Stimulated activated CD4-positive, alpha-beta T cell treated with anti-CD3 and anti-CD28 coated beads, Interleukin-12 subunit alpha, Interleukin-12 subunit beta, amount 100 ng/mL, for 48 hours (primary cell): ENCODE measurements around the gene C10orf90.
"Not testable (repeated sequence)": the region's sequence is repeated elsewhere in the genome, so short reads cannot be mapped to it uniquely, and the experiment has no call there.

Experiments
- DNase-seq, 3 donors: peaks; one replicate each; pipeline ENCODE4 v3.0.0-alpha.2; 2020; ENCODE audit warnings: low read depth in 2 of 3, low spot score in 1 of 3

C10orf90 gene

DNA sequence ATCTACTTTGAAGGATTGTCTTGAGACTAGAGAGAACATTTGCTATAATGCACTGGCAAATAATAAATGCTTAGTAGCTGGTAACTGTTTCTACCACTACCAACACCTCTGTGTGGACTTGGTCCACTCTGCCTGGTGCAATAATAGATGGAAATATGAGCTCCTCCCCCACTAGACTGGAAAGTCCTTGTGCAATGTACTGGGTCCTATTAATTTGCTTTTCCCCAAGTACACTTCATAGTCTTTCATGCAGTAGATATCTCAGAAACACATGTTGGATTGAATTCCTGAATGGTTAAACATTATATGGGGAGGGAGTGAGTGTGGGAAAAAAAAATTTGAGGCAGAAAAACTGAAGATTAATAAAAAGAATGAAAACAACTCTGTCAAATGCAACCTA is 119.3 kb downstream of the C10orf90 start:
- DNase-seq, result no peak

DNA sequence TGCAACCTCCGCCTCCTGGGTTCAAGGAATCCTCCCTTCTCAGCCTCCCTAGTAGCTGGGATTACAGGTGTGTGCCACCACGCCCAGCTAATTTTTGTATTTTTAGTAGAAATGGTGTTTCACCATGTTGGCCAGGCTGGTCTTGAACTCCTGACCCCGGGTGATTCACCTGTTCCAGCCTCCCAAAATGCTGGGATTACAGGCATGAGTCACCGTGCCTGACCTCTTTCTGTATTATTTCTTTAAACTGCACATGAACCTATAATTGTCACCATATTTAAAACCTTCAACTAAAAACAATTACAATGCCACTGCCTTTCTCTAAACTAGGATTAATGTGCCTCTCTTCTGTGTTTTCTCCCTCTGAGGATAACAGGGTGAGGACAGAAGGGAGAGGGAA is 119.9 kb downstream of the C10orf90 start:
- not testable (repeated sequence) for DNase-seq

DNA sequence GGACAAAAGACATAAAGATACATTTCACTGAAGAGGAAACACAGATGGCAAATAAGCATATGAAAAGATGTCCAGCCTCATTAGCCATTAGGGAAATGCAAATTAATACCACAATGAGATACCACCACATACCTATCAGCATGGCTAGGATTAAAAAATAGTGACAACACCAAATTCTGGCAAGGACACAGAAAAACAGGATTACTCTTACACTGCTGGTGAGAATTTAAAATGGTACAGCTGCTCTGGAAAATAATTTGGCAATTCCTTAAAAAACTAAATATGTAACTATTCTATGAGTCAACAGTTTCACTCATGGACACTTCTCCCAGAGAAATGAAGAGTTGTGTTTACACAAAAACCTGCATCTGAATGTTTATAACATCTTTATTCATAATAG is 121.1 kb downstream of the C10orf90 start:
- no peak for DNase-seq

DNA sequence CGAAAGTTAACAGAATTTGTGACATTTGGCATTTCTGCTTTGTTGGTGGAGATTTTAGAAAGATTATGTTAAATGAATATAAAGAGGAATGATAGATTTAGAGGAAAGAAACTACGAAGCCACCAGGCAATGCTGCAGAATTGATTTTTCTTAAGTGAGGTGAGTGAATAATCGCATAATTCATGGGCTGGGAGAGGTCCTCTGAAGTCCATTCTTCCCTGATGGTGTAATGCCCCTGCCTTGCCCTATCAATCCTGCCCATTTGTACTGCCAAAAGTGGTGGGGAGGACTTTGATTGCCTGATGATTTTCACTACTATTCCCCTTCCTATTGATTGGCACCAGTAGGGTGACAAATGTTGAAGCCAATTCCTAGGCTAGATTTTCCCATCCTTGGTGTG is 125.9 kb downstream of the C10orf90 start:
- no peak for DNase-seq

DNA sequence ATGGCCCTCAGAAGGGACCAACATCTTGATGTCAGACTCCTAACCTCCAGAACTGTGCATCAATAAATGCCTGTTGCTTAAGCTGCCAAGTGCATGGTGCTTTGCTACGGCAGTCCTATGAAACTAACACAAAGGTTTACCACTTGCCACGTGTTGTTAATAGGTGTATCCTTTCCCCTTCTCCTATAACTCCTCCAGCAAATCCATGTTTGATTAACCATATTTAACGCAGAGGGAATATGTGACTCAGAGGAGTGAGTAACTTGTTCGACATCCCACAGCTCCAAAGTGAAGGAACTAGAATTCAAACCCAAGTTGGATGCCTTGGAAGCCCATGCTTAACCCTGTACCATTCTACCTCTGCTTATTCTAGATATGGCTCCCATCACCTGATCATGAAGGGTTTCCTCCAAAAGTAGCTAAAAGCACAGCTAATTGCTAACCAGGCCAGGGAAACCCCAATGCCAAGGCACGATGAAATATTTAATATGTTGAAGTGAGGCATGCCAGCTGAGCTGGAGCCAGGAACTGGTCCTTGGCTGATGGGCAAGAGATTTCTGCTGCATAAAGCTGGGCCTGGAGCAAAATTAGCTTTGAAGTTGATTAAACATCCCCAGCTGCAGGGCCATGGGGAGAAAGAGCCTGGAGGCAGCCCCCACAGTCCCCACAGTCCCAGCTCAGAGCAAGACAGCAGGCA is 131.9 kb downstream of the C10orf90 start:
- DNase-seq, result no peak

DNA sequence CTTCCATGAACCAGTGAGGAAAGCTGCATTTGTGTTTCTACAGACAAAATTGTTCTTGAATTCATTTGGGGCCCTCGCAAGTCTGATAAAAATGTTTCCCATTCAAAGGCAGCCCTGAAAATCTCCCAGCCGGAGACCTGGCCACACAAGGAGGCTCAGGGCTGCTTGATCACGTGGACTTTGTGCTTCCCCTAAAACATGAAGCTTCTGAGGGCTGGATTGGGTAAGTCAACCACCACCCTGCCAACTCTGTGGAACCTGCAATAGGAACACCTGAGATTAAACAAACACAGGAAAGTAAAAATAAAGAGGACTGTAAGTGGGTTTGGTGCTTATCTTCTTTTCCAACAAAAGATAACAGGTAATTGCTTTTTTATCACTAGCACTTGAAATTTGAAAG is 133.8 kb downstream of the C10orf90 start:
- DNase-seq, result no peak

DNA sequence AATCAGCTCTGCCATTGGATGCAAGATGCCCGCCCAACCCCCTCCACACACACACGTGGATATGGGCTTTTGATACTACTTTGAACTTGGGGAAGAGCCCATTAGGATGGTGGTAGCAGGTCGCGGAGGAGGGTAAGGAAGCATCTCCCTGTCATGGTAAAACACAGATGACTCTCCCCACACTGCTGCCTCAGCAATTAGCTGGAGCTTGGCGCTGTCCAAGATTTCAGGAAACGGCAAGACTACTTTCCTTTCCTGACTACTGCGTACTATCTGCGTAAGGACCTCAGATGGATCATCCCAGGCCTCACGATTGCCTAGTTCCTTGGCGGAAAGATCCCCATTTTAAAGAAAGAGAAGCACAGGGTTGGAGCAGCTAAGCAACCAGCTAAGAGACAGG is 134.3 kb downstream of the C10orf90 start:
- no peak for DNase-seq

DNA sequence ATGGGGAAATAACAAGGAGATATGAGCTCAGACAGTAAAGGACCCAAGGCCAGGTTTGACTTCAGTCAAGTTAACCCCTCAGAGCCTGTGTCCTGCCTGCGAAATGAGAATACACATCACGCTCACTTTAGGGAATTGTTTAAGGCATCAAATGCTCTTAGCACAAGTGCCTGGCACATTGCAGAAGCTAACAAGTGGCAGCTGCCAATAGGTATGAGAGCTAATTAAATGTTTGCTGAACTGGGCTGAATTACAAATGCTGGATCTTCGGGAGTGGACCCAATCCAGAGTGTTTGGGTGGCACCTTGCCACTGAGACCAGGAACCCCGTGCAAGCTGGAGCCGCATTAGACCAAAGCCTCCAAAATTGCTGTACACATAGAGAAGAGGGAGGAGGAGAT is 136.8 kb downstream of the C10orf90 start:
- no peak for DNase-seq

DNA sequence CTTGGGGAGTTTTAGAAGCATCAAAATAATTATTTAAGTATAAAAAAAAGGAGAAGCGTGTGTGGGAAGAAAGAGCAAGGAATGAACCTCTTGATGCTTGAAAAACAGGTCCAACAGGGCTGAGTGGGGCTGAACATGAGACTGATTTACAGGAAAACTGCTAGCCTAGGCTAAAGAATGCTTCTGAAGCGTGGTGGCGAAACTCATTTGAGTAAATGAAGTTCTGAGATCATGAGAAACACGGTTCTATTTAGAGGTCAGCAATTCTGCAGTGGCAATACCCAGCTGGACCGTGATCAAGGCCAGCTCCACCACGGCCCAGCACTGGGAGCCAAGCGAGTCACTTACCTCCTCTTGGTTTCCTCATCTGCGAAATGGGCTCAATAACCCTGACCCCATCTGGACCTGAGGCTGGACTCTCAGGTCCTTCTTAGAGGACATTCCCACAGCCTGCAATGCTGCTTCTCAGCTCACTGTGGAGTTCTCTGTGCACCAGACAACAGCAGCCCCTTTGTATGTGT is 142.1 kb downstream of the C10orf90 start:
- no peak for DNase-seq

DNA sequence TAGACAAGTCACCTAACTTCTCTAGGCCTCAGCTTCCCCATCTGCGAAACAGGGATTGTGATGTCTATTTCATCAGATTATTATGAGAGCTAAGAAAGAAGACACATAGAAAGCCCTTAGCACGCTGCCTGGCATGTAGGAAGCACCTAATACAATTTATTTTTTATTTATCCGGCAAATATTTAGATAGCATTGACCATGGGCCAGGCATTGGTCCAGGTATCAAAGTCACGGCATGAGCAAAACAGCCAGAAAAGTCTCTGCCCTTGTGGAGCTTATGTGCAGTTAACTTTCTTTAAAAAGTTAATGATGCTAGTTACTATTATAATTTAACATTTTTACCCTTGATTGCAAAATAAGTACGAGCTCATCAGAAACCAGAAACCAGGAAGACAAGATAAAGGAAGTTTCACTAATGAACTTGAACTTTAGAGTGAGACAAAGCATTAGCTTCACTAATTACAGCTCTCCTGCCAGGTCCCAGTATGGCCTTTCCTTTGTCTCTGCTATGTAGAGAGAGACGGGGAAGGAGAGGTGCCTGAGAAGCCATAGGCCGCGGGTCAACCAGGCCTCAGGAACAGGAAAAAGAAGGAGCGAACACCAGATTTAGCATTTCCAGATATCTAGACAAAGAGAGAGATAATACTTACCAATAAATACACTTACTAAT is 142.7 kb downstream of the C10orf90 start:
- no peak for DNase-seq

DNA sequence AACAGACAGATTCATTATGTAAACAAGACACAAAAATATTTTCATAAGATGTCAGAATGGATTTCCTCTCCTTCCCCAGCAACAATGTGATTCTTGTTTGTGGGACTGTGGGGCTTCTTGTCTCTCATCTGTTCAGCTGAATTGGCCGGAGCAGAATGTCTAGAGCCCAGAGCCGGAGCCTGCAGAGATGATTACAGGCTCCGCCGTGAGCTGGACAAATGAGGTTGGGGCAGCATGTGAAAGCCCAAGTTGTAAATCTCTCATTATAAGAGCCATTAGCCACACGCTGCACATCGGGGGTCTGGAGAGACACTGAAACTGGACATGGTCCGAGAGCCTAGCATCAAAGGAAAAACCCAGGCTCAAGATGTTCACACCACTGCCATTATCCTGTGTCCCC is 145.2 kb downstream of the C10orf90 start:
- DNase-seq, result no peak

DNA sequence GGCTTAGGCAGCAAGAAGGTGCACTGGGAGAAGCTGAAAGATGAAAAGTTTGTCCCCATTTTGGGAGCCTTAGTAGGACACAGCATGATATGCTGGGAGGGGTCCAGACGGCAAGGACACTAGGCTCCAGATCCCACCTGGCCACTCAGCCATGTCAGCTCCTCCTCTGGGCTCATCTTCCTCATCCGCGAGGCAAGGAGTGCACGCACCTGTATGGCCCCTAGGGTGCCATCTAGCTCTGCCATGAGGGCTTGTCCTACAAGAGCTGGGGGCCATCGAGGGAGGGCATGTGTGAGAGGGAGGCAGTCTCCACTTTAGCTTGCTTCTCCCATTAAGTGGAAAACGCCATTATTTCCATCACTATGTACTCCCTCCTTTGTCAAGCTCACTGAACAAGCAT is 146.0 kb downstream of the C10orf90 start:
- no peak for DNase-seq

DNA sequence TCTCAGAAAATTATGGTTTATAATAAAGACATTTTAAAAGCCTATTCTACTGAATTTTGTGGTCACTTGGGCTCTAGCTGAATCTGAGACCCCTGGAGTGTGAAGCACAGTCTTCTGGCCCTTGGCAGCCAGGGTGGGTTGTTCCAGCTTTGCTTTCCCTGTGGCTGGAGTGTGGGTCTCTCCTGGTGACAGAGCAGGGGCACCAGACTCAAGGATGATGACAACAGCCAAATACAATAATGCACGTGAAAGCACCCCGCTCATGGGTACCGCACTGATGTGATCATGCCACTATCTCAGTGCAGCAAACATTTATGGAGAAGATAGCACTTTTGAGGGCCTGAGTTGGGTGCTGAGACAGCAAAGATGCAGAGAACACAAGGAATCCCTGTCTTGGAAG is 147.4 kb downstream of the C10orf90 start:
- DNase-seq, result no peak

DNA sequence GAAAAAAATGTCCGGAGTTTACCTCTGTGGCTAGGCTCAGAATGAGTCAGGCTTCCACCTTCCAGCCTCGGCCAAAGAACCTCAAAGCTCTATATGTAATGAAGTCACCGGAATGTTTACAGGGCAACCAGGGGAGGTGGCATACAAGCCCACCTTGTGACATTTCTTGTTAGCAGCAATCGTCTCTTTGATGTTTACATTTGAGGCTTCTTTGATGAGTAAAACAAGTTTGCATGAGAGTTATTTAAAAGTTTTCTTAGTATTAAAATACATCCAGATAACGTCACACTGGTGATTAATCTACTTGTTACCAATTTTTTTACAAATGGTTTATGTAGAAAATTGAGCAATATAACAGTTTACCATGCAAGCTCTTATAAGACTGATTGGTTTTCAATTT is 149.1 kb downstream of the C10orf90 start:
- DNase-seq, result no peak

DNA sequence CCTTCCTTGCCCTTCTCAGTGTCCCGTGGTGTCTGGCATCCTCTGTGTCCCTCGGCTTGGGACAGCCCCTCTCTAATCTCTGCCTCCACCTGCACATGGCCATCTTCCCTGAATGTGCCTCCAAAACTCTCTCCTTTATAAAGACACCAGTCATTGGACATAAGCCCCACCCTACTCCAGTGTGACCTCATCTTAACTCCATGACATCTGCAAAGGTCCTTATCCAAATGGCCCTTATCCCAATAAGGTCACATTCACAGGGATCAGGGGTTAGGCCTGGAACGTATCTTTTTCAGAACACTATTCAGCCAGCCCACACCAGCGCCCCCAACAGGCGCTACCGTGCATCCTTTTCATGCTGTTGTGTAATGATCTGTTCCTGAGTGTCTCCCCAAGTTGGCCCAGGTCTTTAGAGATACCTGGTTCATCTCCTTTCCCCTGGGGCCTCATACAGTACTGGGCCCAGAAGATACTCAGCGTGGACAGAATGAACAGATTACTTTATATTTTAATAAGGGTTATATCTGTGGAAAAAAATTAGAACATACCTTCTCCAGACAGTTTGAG is 149.7 kb downstream of the C10orf90 start:
- no peak for DNase-seq

DNA sequence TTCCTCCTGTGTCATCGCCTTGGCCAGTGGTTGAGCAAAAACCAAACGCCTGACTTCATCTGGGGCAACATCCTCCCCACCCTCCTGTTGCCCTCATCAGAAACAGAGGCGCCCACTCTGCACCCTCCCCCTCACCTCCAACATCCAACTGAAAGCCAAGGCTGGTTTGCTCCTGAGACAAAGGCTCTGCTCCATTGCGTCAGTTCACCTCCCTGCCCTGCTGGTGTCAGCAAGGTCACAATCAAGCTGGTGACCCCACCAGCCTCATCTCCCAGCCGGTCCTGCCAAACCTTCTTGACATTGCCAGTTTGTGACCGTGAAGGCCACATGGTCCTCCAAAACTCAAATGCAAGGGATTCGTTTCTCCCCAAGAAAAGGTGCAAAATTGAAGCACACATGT is 150.5 kb downstream of the C10orf90 start:
- no peak for DNase-seq

DNA sequence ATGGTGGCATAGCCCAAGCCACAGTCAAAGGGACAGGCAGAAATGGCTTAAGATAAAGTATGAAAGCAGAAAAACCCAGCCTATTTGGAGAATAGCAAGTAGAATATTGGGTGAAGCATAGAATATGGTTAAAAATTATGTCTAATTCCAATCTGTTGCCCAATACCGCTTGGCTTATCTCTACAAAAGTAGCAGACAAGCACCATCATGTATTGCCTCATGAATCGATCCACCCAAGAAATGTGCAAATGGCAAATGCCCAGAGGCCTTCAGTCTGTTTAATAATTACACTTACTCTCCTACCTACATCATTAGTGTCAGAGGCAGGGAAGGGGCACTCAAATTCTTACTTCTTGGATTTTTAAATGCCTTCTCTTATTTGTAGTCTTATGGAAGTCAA is 151.3 kb downstream of the C10orf90 start:
- no peak for DNase-seq

DNA sequence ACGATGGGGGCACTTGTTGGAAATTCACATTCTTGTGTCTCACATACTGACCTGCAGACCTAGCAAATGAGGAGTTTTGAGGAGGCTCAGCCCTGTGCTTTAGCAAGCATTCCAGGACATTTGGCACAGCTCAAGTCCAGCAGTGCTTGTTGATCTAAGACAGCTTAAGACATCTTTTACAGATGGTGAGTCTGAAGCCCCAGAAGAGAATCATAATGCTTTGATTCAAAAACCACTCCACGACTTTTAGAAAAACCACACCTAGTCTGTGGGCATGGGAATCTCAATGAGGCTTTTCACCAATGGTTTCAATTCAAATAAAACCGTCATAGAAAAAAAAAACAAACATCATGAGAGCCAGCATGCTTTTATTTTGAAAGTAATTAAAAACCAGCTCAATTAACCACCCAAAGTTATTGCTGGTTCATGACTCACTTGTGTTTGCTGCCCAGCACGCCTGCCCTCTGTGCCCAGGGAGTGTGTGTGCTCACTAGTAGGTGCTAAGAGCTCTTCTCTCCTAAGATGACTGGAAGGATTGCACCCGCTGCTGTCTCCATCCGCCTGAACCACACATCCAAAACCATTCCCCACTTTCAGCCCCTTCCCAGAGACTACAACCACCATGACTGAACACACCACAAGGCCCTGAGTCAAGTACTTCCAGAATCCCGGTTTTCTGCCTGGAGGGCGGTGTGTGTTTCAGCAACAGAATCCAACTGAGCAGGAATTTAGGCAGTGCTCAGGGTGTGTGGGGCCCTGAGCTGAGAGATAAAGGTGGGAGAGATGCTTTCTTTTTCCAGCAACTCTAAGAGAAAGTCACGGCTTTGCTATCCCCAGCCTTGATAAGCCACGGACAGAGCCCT is 152.0 kb downstream of the C10orf90 start:
- DNase-seq, result no peak

DNA sequence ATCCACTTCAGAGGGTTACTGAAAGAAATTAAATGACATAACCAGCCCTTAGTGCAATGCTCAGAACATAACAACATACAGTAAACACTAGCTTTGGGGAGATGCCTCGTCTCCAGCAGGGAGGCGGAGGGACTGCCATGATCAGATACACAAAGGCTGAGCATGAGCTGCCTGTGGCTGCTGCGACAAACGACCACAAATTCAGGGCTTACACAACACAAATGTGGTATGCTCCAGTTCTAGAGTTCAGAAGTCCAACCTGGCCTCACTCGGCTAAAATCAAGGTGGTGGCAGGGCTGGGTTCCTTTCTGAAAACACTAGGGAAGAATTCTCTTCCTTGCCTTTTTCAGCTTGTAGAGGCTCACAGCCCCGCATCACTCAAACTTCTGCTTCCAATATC is 154.0 kb downstream of the C10orf90 start:
- DNase-seq, result no peak

DNA sequence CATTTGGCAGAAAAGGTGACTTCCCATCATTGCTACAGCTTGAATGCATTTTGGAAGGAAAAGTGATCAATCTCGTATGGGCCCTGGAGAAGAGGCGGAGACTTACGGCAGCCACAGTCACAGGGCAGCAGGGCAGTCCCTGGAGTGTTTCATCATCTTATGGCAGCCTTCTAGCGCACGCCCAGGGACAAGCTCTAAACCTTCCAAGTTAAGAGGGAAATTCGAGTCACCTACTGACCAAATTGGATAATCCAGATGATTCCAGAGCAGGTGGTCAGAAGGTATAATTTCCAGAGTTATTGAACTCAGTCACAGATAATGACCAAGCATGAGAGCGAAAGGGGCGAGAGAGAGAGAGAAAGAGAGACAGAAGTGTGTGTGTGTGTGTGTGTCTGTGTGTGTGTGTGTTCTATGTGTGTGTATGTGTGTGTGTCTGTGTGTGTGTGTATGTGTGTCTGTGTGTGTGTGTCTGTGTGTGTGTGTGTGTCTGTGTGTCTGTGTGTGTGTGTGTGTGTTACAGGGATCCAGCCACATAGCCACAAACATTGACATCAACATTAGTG is 158.5 kb downstream of the C10orf90 start:
- no peak for DNase-seq

DNA sequence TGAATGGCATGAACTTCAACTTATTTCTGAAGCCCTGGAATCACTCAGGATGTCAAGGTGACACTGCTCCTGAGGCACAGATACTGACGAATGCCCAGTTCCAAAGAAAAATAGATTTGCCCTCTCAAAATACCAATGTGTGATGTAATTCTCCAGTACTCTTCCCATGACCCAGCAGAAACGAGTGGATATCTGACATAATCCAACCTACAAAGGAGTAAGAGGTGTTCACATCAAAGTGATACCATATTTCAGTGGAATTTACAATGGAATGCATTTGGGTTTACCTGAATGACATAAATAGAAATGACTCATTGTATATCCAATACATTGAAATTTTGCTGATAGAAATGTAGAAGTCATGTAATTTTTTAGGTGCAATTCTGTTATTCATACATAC is 161.3 kb downstream of the C10orf90 start:
- DNase-seq, result no peak
